ENCODE measurements around the gene IMMP2L.

- TF ChIP-seq CTCF (conservative IDR thresholded peaks at IDR 0.05; ENCODE audit: low read length) (no peak), EZH2phosphoT487 (IDR thresholded peaks at IDR 0.05; ENCODE audit: borderline replicate concordance) (no peak)
Measured at GRCh38 chr7:111587410-111588064, 25.2 kb upstream of the IMMP2L start.

Data from Loucy (cell line).